Suprapubic skin (tissue), 4 donors: ENCODE measurements around the gene SCTR. TPM values are rescaled to one million over a fixed set of nuclear protein-coding genes. Genes with fewer than 3 reads are reported as not detected.

Source experiments
- DNase-seq, 2 donors: peaks; one replicate each; pipeline ENCODE4 v3.0.0-alpha.2; 2019; ENCODE audit warnings: low spot score in 2 of 2
- H3K27ac ChIP-seq: fragments of 200-600 bp; sonication (generic); one replicate; pipeline ENCODE4 v1.5.1; 2019
- H3K27me3 ChIP-seq: fragments of 200-600 bp; sonication (generic); one replicate; pipeline ENCODE4 v1.5.1; 2019
- H3K36me3 ChIP-seq: fragments of 200-600 bp; sonication (generic); one replicate; pipeline ENCODE4 v1.5.1; 2019
- H3K4me1 ChIP-seq: fragments of 200-600 bp; sonication (generic); one replicate; pipeline ENCODE4 v1.5.1; 2019
- H3K4me3 ChIP-seq: fragments of 200-600 bp; sonication (generic); one replicate; pipeline ENCODE4 v1.5.1; 2019; ENCODE audit warnings: mild to moderate bottlenecking
- H3K9me3 ChIP-seq: fragments of 200-600 bp; sonication (generic); one replicate; pipeline ENCODE4 v1.5.1; 2019
- EP300 ChIP-seq: sonication (generic); formaldehyde crosslinking; IDR thresholded peaks from one replicate; pipeline ENCODE4 v1.6.1; 2017; ENCODE audit warnings: antibody characterized with exemption
- POLR2A ChIP-seq, 2 donors: fragments of 450-650 bp; IDR thresholded peaks; one replicate each; pipeline ENCODE4 v1.6.1; 2017; ENCODE audit warnings: antibody characterized with exemption in 2 of 2, mild to moderate bottlenecking in 2 of 2, moderate library complexity in 2 of 2
- POLR2AphosphoS5 ChIP-seq, 3 donors: sonication (generic); formaldehyde crosslinking; IDR thresholded peaks; one replicate each; pipeline ENCODE4 v1.6.1; 2017; ENCODE audit warnings: antibody characterized with exemption in 3 of 3
- WGBS: methylation state at CpG from one replicate; pipeline ENCODE4 v1.1.5; 2018; 5-methylcytosine and 5-hydroxymethylcytosine counted together
- total RNA-seq, 4 donors: library from RNA; depleted of rRNA; stranded (reverse); fragments of >200 nt; gene quantifications; one replicate each; pipeline ENCODE4 v1.1.0, GENCODE V29; 2016
- TF ChIP-seq, protein P1 (sequence below), 2 donors: fragments of 200-600 bp in 1 of 2; fragments of 450-650 bp in 1 of 2; sonication (generic) in 1 of 2; IDR thresholded peaks; one replicate each; pipeline ENCODE4 v1.5.1; 2016 to 2019; ENCODE audit warnings: antibody characterized with exemption in 2 of 2, mild to moderate bottlenecking in 1 of 2, moderate library complexity in 1 of 2

The SCTR gene
- total RNA-seq, 4 donors from 2014 or later = not detected

- Histone ChIP-seq H3K27ac (no peak overlapping the region), H3K36me3 (no peaks in the 10 kb centered on the region)
- 68% methylated on average over 4 of the region's 4 CpGs for WGBS
Measured at GRCh38 chr2:119525614-119526013, 1.3 kb upstream of the SCTR start.

GRCh38 chr2:119523383-119523951, 816 bp downstream of the SCTR start:
- Histone ChIP-seq H3K9me3 (no peaks in the 10 kb centered on the region), H3K4me3 (no peak overlapping the region), H3K4me1 (peaks cover 9% of the 10 kb centered on the region), H3K36me3 (no peaks in the 10 kb centered on the region), H3K27me3 (peaks cover 59% of the 10 kb centered on the region), H3K27ac (no peak overlapping the region)
- TF ChIP-seq POLR2A (IDR thresholded peaks at IDR 0.05) = no peak
- TF ChIP-seq, protein P1, sequence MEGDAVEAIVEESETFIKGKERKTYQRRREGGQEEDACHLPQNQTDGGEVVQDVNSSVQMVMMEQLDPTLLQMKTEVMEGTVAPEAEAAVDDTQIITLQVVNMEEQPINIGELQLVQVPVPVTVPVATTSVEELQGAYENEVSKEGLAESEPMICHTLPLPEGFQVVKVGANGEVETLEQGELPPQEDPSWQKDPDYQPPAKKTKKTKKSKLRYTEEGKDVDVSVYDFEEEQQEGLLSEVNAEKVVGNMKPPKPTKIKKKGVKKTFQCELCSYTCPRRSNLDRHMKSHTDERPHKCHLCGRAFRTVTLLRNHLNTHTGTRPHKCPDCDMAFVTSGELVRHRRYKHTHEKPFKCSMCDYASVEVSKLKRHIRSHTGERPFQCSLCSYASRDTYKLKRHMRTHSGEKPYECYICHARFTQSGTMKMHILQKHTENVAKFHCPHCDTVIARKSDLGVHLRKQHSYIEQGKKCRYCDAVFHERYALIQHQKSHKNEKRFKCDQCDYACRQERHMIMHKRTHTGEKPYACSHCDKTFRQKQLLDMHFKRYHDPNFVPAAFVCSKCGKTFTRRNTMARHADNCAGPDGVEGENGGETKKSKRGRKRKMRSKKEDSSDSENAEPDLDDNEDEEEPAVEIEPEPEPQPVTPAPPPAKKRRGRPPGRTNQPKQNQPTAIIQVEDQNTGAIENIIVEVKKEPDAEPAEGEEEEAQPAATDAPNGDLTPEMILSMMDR (IDR thresholded peaks at IDR 0.05) = no peak
- no peak for TF ChIP-seq POLR2AphosphoS5 (IDR thresholded peaks at IDR 0.05)
- WGBS = 10% methylated on average over 21 of the region's 21 CpGs
- DNase-seq = no peak

More at GRCh38 chr2:119525614-119526013, 1.3 kb upstream of the SCTR start:
- H3K27me3 ChIP-seq = peaks cover 59% of the 10 kb centered on the region
- no peak overlapping the region for H3K4me3 ChIP-seq
- DNase-seq = no peak
- H3K4me1 ChIP-seq = peaks cover 9% of the 10 kb centered on the region
- TF ChIP-seq, protein P1 (IDR thresholded peaks at IDR 0.05) = no peak
- no peak for TF ChIP-seq EP300
- TF ChIP-seq POLR2A (IDR thresholded peaks at IDR 0.05) = no peak
- TF ChIP-seq POLR2AphosphoS5 (IDR thresholded peaks at IDR 0.05) = no peak
- no peaks in the 10 kb centered on the region for H3K9me3 ChIP-seq

GRCh38 chr2:119522671-119523070, 1.6 kb downstream of the SCTR start:
- DNase-seq = no peak
- no peak overlapping the region for H3K4me3 ChIP-seq
- WGBS = 63% methylated on average over 6 of the region's 6 CpGs
- H3K27me3 ChIP-seq = peaks cover 54% of the 10 kb centered on the region
- peaks cover 9% of the 10 kb centered on the region for H3K4me1 ChIP-seq
- TF ChIP-seq POLR2A (IDR thresholded peaks at IDR 0.05) (no peak), EP300 (no peak), POLR2AphosphoS5 (IDR thresholded peaks at IDR 0.05) (no peak)
- TF ChIP-seq, protein P1 (IDR thresholded peaks at IDR 0.05) = no peak
- no peaks in the 10 kb centered on the region for H3K36me3 ChIP-seq
- no peak overlapping the region for H3K27ac ChIP-seq
- H3K9me3 ChIP-seq = no peaks in the 10 kb centered on the region

GRCh38 chr2:119521433-119522050, 2.7 kb downstream of the SCTR start:
- peaks cover 51% of the 10 kb centered on the region for H3K27me3 ChIP-seq
- WGBS = 87% methylated on average over 11 of the region's 11 CpGs
- H3K4me1 ChIP-seq = peaks cover 9% of the 10 kb centered on the region
- H3K36me3 ChIP-seq = no peaks in the 10 kb centered on the region
- no peaks in the 10 kb centered on the region for H3K9me3 ChIP-seq
- TF ChIP-seq EP300 = no peak
- DNase-seq = no peak
- no peak overlapping the region for H3K27ac ChIP-seq
- no peak overlapping the region for H3K4me3 ChIP-seq

DNA sequence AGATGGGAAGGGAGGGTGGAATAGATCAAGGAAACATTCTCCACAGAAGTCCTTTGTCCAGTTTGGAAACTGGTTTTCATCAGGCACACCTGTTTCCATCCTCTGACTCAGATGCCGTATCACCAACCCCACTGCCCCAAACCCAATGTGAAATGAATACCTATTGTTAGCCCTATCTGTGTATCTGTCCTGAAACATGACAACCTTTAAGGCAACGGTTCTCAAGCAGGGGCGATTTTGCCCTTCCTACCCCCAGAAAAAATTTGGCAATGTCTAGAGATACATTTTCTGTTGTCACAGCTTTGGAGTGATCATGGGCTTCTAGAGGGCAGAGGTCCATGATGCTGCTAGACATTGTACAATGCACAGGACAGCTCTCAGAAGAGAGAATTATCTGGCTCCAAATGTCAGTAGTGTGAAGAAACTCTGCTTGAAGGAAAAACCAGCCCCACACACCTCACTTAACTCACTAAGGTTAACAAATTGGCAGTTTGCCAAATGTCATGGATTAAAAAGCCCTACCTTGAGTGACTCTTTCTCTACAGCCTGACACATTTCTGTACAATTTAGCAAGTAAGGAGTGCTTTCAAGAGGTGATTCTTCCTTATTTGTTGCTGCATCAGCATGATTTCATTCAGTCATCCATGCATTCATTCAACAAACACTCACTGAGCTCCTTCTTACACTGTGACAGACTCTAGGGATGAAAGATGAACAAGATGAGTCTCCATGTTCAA, 3.4 kb downstream of the SCTR start:
- Histone ChIP-seq H3K36me3 (no peaks in the 10 kb centered on the region), H3K4me1 (peaks cover 9% of the 10 kb centered on the region), H3K9me3 (no peaks in the 10 kb centered on the region), H3K4me3 (no peak overlapping the region), H3K27ac (no peak overlapping the region), H3K27me3 (peaks cover 44% of the 10 kb centered on the region)
- no peak for DNase-seq
- TF ChIP-seq, protein P1 (IDR thresholded peaks at IDR 0.05) = no peak
- no peak for TF ChIP-seq POLR2A (IDR thresholded peaks at IDR 0.05)
- 89% methylated on average over 3 of the region's 3 CpGs for WGBS
